Right cardiac atrium (tissue), 5 donors: ENCODE results near the gene WFIKKN2. TPM values are rescaled to one million over a fixed set of nuclear protein-coding genes. Genes with fewer than 3 reads are reported as not detected.

Experiments used
- ATAC-seq, 2 donors: fragments of 200-7000 bp; cut with Tn5 transposase; one replicate each; pipeline versions ENCODE4 v1.8.0 to v1.9.1; 2020; ENCODE audit warnings: moderate library complexity in 2 of 2, mild to moderate bottlenecking in 1 of 2
- DNase-seq, 3 donors: peaks; one replicate each; pipeline ENCODE4 v3.0.0-alpha.2; 2020
- H3K27ac ChIP-seq: one replicate; pipeline ENCODE4 v1.5.1; 2013; ENCODE audit warnings: mild to moderate bottlenecking, low read length, control low read depth, moderate library complexity
- H3K27me3 ChIP-seq: one replicate; pipeline ENCODE4 v1.6.1; 2013; ENCODE audit not compliant: control insufficient read depth, insufficient read depth
- H3K4me1 ChIP-seq: one replicate; pipeline ENCODE4 v1.6.1; 2013; ENCODE audit warnings: low read length; ENCODE audit not compliant: control insufficient read depth, insufficient read depth
- H3K4me3 ChIP-seq: one replicate; pipeline ENCODE4 v1.5.1; 2013; ENCODE audit warnings: low read length, control low read depth
- H3K9me3 ChIP-seq: one replicate; pipeline ENCODE4 v1.6.1; 2013; ENCODE audit warnings: low read length; ENCODE audit not compliant: control insufficient read depth
- WGBS: extraction: QIAGEN DNeasy Blood & Tissue Kit; methylation state at CpG from one replicate; pipeline ENCODE4 v1.1.7; 2013; 5-methylcytosine and 5-hydroxymethylcytosine counted together
- intact Hi-C, 4 donors: fragments of 100-400 bp; cut with DNase I; formaldehyde crosslinking; loops; one replicate each; pipeline versions ENCODE4 v1.11.0 to v1.14.0; 2022 to 2023
- polyA plus RNA-seq: library from polyadenylated mRNA; stranded (reverse); fragments of 200-250 nt; gene quantifications from one replicate; pipeline ENCODE4 v1.2.3, GENCODE V29; 2013
- total RNA-seq, 4 donors: library from RNA; stranded (reverse); fragmentation: NEBNext Ultra II Directional; extraction: Animal tissue kit (Norgen Biotek cat#: 25700); gene quantifications; one replicate each; pipeline ENCODE4 v1.2.1, GENCODE V29; 2021
- donor health status: healthy with polysubstance abuse.
- donor health status: DM: no; HTN: yes; CAD: no.
- donor health status: DM: no; HTN: no; CAD: no.
- donor health status: DM: no; HTN: yes; CAD: no; lungs with severe emphysema.
- donor health status: DM: yes; HTN: yes; CAD: no.

The WFIKKN2 gene
- total and polyA plus RNA-seq, 5 donors = 0.68 to 3.0 (median 1.1) TPM

DNA sequence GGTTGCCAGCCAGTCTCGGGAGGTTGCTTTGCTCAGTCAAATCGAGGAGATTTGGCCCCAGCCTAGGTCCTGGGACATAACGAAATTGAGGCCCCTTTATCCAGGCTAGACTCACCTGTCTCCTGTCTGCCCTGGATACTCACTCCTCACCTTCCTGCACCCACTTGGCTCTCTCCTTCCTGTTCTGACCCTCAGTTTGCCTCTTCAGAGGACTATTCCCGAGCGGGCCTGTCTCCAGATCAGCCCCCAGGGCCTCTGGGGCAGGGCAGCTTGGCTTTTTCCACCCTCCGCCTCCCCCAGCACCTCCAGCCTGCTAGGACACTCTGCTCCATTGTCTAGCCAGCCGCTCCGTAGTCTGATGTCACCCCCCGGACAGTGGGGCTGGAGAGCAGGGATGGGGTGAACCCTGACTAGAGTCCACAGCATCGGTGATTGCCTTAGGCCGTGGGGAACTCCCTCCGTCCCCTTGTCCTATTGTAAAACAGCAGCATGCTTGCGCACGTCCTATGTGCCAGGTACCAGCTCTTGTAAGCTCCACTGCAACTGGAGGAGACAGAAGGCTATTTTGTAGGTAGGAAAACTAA lies 8.8 kb downstream of the WFIKKN2 start:
- H3K9me3 ChIP-seq = no peaks in the 10 kb centered on the region
- intact Hi-C loops = loop anchor here in 3 of 4 donors (5.0 to 10.0 kb wide), 3 partner anchors 57 to 299 kb away; partner anchors contain the start of gene SPATA20 (in 2 of the 3)
- no peak for ATAC-seq
- H3K4me3 ChIP-seq = no peak overlapping the region
- H3K4me1 ChIP-seq = no peaks in the 10 kb centered on the region
- DNase-seq = no peak
- H3K27ac ChIP-seq = no peak overlapping the region
- no peaks in the 10 kb centered on the region for H3K27me3 ChIP-seq
- WGBS = 83% methylated on average over 14 of the region's 14 CpGs

GRCh38 chr17:50845240-50846147 lies 10.1 kb downstream of the WFIKKN2 start:
- Histone ChIP-seq H3K27ac (peak overlapping the region; percentile 70), H3K4me1 (no peaks in the 10 kb centered on the region), H3K9me3 (no peaks in the 10 kb centered on the region), H3K4me3 (no peak overlapping the region), H3K27me3 (no peaks in the 10 kb centered on the region)
- 75% methylated on average over 12 of the region's 12 CpGs for WGBS
- DNase-seq (peak in 1 of 3 donors; percentile 54), ATAC-seq (peak; percentile 37 to 38)
- intact Hi-C loops = loop anchor here in 2 of 4 donors (10.0 kb wide), 1 partner anchor 301 kb away; the partner anchor contains the start of gene SPATA20 (in 2 of the 2)

GRCh38 chr17:50847566-50847965 lies 12.2 kb downstream of the WFIKKN2 start:
- ATAC-seq (peak; percentile 5 to 33), DNase-seq (peak in 1 of 3 donors; percentile 59)
- intact Hi-C loops = loop anchor here in 2 of 4 donors (10.0 kb wide), 1 partner anchor 303 kb away; the partner anchor contains the start of gene SPATA20 (in 2 of the 2)
- Histone ChIP-seq H3K4me1 (peaks cover 1% of the 10 kb centered on the region), H3K9me3 (no peaks in the 10 kb centered on the region), H3K4me3 (no peak overlapping the region), H3K27ac (peak overlapping the region; percentile 48), H3K27me3 (no peaks in the 10 kb centered on the region)
- 80% methylated on average over 4 of the region's 4 CpGs for WGBS

GRCh38 chr17:50848039-50848438 lies 12.7 kb downstream of the WFIKKN2 start:
- intact Hi-C loops = loop anchor here in 2 of 4 donors (10.0 kb wide), 1 partner anchor 303 kb away; the partner anchor contains the start of gene SPATA20 (in 2 of the 2)
- DNase-seq = no peak
- Histone ChIP-seq H3K9me3 (no peaks in the 10 kb centered on the region), H3K4me3 (no peak overlapping the region), H3K4me1 (peaks cover 2% of the 10 kb centered on the region), H3K27me3 (no peaks in the 10 kb centered on the region), H3K27ac (no peak overlapping the region)
- ATAC-seq = no peak
- 74% methylated on average over 3 of the region's 3 CpGs for WGBS

GRCh38 chr17:50848711-50849110 lies 13.3 kb downstream of the WFIKKN2 start:
- Histone ChIP-seq H3K4me1 (peaks cover 2% of the 10 kb centered on the region), H3K27me3 (no peaks in the 10 kb centered on the region), H3K9me3 (no peaks in the 10 kb centered on the region), H3K4me3 (no peak overlapping the region), H3K27ac (no peak overlapping the region)
- intact Hi-C loops = loop anchor here in 2 of 4 donors (10.0 kb wide), 1 partner anchor 304 kb away; the partner anchor contains the start of gene SPATA20 (in 2 of the 2)
- WGBS = 29% methylated on average over 2 of the region's 2 CpGs
- DNase-seq = no peak
- ATAC-seq = no peak

- Histone ChIP-seq H3K4me1 (peaks cover 2% of the 10 kb centered on the region), H3K27ac (no peak overlapping the region), H3K27me3 (no peaks in the 10 kb centered on the region), H3K9me3 (no peaks in the 10 kb centered on the region), H3K4me3 (no peak overlapping the region)
- ATAC-seq (no peak), DNase-seq (no peak)
- intact Hi-C loops = loop anchor here in 3 of 4 donors (5.0 kb wide), 1 partner anchor 97 kb away; no protein-coding TSS in a partner anchor
- 85% methylated on average over 7 of the region's 7 CpGs for WGBS
Measured at GRCh38 chr17:50850640-50851039, 15.3 kb downstream of the WFIKKN2 start.

DNA sequence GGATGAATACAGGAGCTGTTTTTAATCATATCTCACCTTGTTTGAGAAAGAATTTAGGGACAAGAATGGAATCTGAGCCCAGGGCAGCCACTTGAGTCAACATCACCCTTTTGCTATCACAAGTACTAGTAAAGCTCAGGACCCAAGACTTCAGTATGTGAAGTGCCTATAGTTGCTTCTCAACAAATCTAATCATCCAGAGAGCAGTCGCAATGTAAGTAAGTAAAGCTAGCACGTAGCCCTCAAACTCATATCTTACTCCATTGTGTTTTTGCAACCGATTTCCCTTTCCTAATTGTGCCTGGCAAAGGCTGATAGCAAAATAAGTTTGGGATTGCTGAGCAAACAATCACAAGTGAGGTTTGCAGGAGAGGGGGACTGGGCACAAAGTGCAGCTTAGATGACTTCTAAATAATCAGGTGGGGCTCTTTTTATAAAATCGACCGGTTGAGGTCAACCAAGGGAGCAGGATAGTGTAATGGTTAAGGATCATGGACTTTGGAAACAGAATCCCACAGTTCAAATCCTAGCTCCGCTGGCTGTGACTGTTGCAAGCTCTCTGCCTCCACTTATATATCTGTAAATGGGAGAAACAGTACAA lies 17.7 kb downstream of the WFIKKN2 start:
- Histone ChIP-seq H3K9me3 (no peaks in the 10 kb centered on the region), H3K27me3 (no peaks in the 10 kb centered on the region), H3K4me1 (peaks cover 2% of the 10 kb centered on the region), H3K4me3 (no peak overlapping the region), H3K27ac (peak overlapping the region; percentile 67)
- intact Hi-C loops = loop anchor here (2.0 to 5.0 kb wide), 2 partner anchors 94 to 98 kb away; no protein-coding TSS in a partner anchor
- DNase-seq = no peak
- 52% methylated on average over 6 of the region's 6 CpGs for WGBS
- ATAC-seq = peak in 1 of 2 donors; percentile 28

DNA sequence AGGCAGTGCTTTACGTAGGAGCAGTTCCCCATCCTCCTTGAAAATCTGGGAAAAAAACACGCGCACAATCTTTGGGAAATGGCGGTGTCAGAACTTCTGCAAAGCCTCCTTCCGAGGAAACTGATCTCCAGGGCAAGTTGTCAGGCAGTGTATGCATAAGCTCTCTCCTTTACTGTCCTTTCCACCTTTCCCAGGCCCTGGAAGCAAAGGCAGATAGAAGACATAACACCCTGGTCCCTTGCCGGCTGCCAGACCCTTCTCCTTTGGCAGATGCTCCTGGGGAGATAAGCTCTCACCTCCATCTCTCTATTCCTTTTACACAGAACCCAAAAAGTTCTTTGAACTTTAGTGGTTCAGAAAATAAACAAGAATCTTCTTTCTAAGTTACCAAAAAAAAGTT lies 18.4 kb downstream of the WFIKKN2 start:
- no peak overlapping the region for H3K27ac ChIP-seq
- no peak overlapping the region for H3K4me3 ChIP-seq
- H3K4me1 ChIP-seq = peaks cover 2% of the 10 kb centered on the region
- no peak for DNase-seq
- ATAC-seq = no peak
- no peaks in the 10 kb centered on the region for H3K27me3 ChIP-seq
- intact Hi-C loops = loop anchor here (2.0 to 5.0 kb wide), 2 partner anchors 94 to 97 kb away; no protein-coding TSS in a partner anchor
- 88% methylated on average over 6 of the region's 6 CpGs for WGBS
- no peaks in the 10 kb centered on the region for H3K9me3 ChIP-seq

DNA sequence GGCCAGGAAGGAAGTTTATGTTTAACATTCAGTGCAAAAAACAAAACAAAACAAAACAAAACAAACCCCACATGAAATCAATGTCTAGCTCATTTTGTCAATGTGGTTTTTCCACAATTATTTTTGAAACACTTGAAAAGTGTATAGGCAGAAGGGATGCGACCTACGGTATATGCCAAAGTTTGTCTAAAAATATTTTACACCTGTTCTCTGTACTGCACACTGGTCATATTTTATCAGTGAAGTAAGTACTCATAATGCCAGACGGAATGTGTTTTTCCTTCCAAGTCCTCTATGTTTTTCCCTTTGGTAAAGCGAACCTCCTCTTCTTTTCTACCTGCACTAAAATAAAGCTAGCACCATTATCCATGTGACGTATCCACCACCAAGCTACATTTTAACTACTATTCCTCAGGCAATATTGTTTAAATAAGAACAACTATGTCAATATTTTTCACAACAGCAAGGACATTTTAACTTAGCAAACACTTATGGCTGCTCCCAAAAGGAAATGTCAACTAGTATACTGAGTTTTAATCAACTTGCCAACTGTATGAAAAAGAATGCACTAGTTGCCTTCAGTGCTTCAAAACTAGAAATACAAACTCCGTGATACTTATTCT lies 20.4 kb downstream of the WFIKKN2 start:
- Histone ChIP-seq H3K27me3 (no peaks in the 10 kb centered on the region), H3K9me3 (no peaks in the 10 kb centered on the region), H3K4me1 (peaks cover 2% of the 10 kb centered on the region), H3K27ac (no peak overlapping the region), H3K4me3 (no peak overlapping the region)
- no peak for ATAC-seq
- 71% methylated on average over 6 of the region's 6 CpGs for WGBS
- no peak for DNase-seq
- intact Hi-C loops = no loop called here

- no peak for DNase-seq
- Histone ChIP-seq H3K4me3 (no peak overlapping the region), H3K9me3 (no peaks in the 10 kb centered on the region), H3K4me1 (peaks cover 2% of the 10 kb centered on the region), H3K27ac (no peak overlapping the region), H3K27me3 (no peaks in the 10 kb centered on the region)
- WGBS = 96% methylated on average over 2 of the region's 2 CpGs
- no peak for ATAC-seq
- intact Hi-C loops = no loop called here
Measured at GRCh38 chr17:50856431-50856830, 21.0 kb downstream of the WFIKKN2 start.
